GM10248 (cell line): ENCODE measurements around the gene TMEM132A.

Experiments used
- CTCF ChIA-PET: fragments of 300-600 bp; sonication (Branson Sonifier 250); formaldehyde crosslinking; extraction: SDS; loops from one replicate; lab custom pipeline; 2021; ENCODE audit warnings: antibody characterized with exemption; lab: Yijun Ruan, JAX
- POLR2A ChIA-PET: fragments of 350-650 bp; sonication (Branson Sonifier 250); formaldehyde crosslinking; extraction: SDS; loops from one replicate; lab custom pipeline; 2020; ENCODE audit warnings: antibody characterized with exemption; lab: Yijun Ruan, JAX
- DNase-seq: peaks from one replicate; pipeline ENCODE4 v3.0.0; 2012; ENCODE audit errors: extremely low spot score
- CTCF ChIP-seq: IDR thresholded peaks from 2 replicates; pipeline ENCODE4 v1.5.1; 2012; ENCODE audit warnings: mild to moderate bottlenecking, low read depth; ENCODE audit errors: extremely low read depth, missing control alignments, control extremely low read depth

TMEM132A gene

GRCh38 chr11:60924110-60924905 lies at the start of gene TMEM132A:
Gene TMEM132A (plus strand): TSS chr11:60924460. CDS start chr11:60924634, 174 bp downstream.
- POLR2A ChIA-PET, result no interaction called here
- CTCF ChIA-PET, result interaction anchor here (1.2 to 1.8 kb wide), 5 partner anchors 9 to 370 kb away, joined by 3 to 8 read pairs (median 5); partner anchors contain the start of gene VWCE
- peak; percentile 71 for DNase-seq
- peak; percentile 8 for TF ChIP-seq CTCF

GRCh38 chr11:60875366-60876167 lies 48.7 kb upstream of the TMEM132A start:
- TF ChIP-seq CTCF, result no peak
- CTCF ChIA-PET, result interaction anchor here (0.8 to 5.1 kb wide), 6 partner anchors 9 to 23 kb away, joined by 3 to 24 read pairs (median 4); no protein-coding TSS in a partner anchor
- POLR2A ChIA-PET, result interaction anchor here (0.6 kb wide), 1 partner anchor 29 kb away, joined by 3 read pairs; no protein-coding TSS in a partner anchor
- DNase-seq, result no peak

- ChIA-PET POLR2A (no interaction called here), CTCF (interaction anchor here (1.1 to 5.1 kb wide), 5 partner anchors 10 to 22 kb away, joined by 3 to 24 read pairs (median 6); no protein-coding TSS in a partner anchor)
- TF ChIP-seq CTCF, result no peak
- no peak for DNase-seq
Measured at GRCh38 chr11:60876168-60876485, 48.1 kb upstream of the TMEM132A start.

GRCh38 chr11:60878245-60879101 lies 45.8 kb upstream of the TMEM132A start:
- DNase-seq, result no peak
- no peak for TF ChIP-seq CTCF
- ChIA-PET POLR2A (interaction anchor here (0.5 kb wide), 1 partner anchor 17 kb away, joined by 3 read pairs; no protein-coding TSS in a partner anchor), CTCF (interaction anchor here (1.0 to 5.1 kb wide), 3 partner anchors 9 to 20 kb away, joined by 3 to 24 read pairs (median 4); no protein-coding TSS in a partner anchor)

- ChIA-PET CTCF (interaction anchor here (1.5 to 5.1 kb wide), 2 partner anchors 8 to 20 kb away, joined by 4 to 24 read pairs; no protein-coding TSS in a partner anchor), POLR2A (no interaction called here)
- TF ChIP-seq CTCF, result no peak
- no peak for DNase-seq
Measured at GRCh38 chr11:60879104-60879503, 45.2 kb upstream of the TMEM132A start.
